22Rv1 (cell line): ENCODE measurements around the gene NODAL.

Source experiments
- CTCF ChIP-seq: fragments of 450-650 bp; IDR thresholded peaks from 2 replicates; pipeline ENCODE4 v1.5.1; 2017; ENCODE audit warnings: mild to moderate bottlenecking
- ZFX ChIP-seq: fragments of 450-650 bp; IDR thresholded peaks from 2 replicates; pipeline ENCODE4 v1.6.1; 2017; ENCODE audit warnings: antibody characterized with exemption, borderline replicate concordance

- no peak for TF ChIP-seq CTCF
- no peak for TF ChIP-seq ZFX
Measured at GRCh38 chr10:70459061-70459773, 17.7 kb upstream of the NODAL start.
